Measurements from ENCODE around the gene PGBD5. TPM values are rescaled to one million over a fixed set of nuclear protein-coding genes. Genes with fewer than 3 reads are reported as not detected.

The PGBD5 gene
- polyA plus RNA-seq, 1 of the 3 experiments (the other 2 are of a cell fraction) = 0.15 TPM

DNA sequence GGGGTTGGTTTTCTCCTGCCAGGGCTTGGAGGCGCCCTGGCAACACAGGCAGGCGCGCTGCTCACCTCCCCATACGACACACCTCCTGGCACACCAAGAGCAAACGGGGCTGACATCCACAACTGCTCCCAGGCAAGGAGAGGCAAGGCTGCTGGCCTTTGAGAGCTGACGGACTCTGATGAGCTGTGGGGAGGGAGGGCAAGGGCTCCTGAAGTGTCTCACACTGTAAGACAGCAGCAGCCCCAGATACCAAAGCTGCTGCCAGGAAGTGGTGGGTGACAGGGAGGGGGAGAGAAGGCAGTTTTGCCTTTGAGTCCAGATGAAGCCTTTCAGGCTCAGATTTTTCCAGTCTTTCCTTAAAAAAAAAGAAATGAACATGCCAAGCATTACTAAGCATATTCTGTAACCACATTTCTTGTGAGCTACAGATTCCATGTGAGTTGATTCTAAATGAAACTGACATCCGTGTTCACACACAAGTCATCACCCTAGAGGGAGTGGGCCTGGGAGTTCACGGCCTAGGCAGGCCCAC, 24.3 kb downstream of the PGBD5 start:
- Histone ChIP-seq H3K9me2 (no peaks in the 10 kb centered on the region), H4K20me1 (ENCODE audit: insufficient read depth) (no peaks in the 10 kb centered on the region), H3K4me2 (no peak overlapping the region), H3K4me3 (ENCODE audit: low read depth in 2 of 2, low read length in 1 of 2) (no peak overlapping the region), H2AFZ (ENCODE audit: low read depth) (no peak overlapping the region), H3K36me3 (replicated peaks in 1 of 2; ENCODE audit: control insufficient read depth in 1 of 2, insufficient read depth in 2 of 2, low read length in 1 of 2) (no peaks in the 10 kb centered on the region), H3F3A (replicated peaks; ENCODE audit: insufficient read depth) (no peaks in the 10 kb centered on the region), H3K9ac (no peak overlapping the region), H3K27ac (ENCODE audit: low read depth in 2 of 2, low read length in 1 of 2) (peak overlapping the region in 1 of 2 experiments; percentile 54; a peak in 2 of 4 replicates), H3K79me2 (ENCODE audit: insufficient read depth) (no peaks in the 10 kb centered on the region), H3K4me1 (ENCODE audit: control insufficient read depth in 1 of 2, insufficient read depth in 2 of 2, low read depth in 1 of 2, low read length in 1 of 2) (peaks cover 0 to 19% of the 10 kb centered on the region in 2 experiments; a peak in 1 of 4 replicates), H3K9me3 (no peaks in the 10 kb centered on the region), H3K27me3 (ENCODE audit: insufficient read depth) (no peaks in the 10 kb centered on the region)
- ChIA-PET CTCF (interaction anchor here (1.1 kb wide), 1 partner anchor 22 kb away, joined by 4 read pairs; no protein-coding TSS in a partner anchor), POLR2A (no interaction called here)
- DNase-seq = peak; percentile 58
- TF ChIP-seq, protein P1, sequence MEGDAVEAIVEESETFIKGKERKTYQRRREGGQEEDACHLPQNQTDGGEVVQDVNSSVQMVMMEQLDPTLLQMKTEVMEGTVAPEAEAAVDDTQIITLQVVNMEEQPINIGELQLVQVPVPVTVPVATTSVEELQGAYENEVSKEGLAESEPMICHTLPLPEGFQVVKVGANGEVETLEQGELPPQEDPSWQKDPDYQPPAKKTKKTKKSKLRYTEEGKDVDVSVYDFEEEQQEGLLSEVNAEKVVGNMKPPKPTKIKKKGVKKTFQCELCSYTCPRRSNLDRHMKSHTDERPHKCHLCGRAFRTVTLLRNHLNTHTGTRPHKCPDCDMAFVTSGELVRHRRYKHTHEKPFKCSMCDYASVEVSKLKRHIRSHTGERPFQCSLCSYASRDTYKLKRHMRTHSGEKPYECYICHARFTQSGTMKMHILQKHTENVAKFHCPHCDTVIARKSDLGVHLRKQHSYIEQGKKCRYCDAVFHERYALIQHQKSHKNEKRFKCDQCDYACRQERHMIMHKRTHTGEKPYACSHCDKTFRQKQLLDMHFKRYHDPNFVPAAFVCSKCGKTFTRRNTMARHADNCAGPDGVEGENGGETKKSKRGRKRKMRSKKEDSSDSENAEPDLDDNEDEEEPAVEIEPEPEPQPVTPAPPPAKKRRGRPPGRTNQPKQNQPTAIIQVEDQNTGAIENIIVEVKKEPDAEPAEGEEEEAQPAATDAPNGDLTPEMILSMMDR (IDR thresholded peaks at IDR 0.05) = no peak
- TF ChIP-seq JUND (IDR thresholded peaks at IDR 0.05) = no peak
- TF ChIP-seq FOXJ3 (CRISPR knock-in tag; IDR thresholded peaks at IDR 0.05) = no peak
- no peak for TF ChIP-seq RAD21 (IDR thresholded peaks at IDR 0.05; ENCODE audit: low read length)
- no peak for TF ChIP-seq ELF1 (IDR thresholded peaks at IDR 0.05)
- TF ChIP-seq FOXM1 (IDR thresholded peaks at IDR 0.05; ENCODE audit: low read depth) = no peak
- TF ChIP-seq GABPA (IDR thresholded peaks at IDR 0.05; ENCODE audit: low read depth) = no peak
- TF ChIP-seq, protein P2, sequence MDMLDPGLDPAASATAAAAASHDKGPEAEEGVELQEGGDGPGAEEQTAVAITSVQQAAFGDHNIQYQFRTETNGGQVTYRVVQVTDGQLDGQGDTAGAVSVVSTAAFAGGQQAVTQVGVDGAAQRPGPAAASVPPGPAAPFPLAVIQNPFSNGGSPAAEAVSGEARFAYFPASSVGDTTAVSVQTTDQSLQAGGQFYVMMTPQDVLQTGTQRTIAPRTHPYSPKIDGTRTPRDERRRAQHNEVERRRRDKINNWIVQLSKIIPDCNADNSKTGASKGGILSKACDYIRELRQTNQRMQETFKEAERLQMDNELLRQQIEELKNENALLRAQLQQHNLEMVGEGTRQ (IDR thresholded peaks at IDR 0.05; ENCODE audit: borderline replicate concordance, low read depth, low read length) = no peak
- no peak for TF ChIP-seq CHD2 (IDR thresholded peaks at IDR 0.05; ENCODE audit: low read length, partially characterized antibody)
- TF ChIP-seq YY1 (IDR thresholded peaks at IDR 0.05; ENCODE audit: low read depth) = no peak
- no peak for TF ChIP-seq NFIC (IDR thresholded peaks at IDR 0.05; ENCODE audit: borderline replicate concordance)
- TF ChIP-seq, protein P3, sequence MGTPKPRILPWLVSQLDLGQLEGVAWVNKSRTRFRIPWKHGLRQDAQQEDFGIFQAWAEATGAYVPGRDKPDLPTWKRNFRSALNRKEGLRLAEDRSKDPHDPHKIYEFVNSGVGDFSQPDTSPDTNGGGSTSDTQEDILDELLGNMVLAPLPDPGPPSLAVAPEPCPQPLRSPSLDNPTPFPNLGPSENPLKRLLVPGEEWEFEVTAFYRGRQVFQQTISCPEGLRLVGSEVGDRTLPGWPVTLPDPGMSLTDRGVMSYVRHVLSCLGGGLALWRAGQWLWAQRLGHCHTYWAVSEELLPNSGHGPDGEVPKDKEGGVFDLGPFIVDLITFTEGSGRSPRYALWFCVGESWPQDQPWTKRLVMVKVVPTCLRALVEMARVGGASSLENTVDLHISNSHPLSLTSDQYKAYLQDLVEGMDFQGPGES (IDR thresholded peaks at IDR 0.05; ENCODE audit: low read depth, low read length) = no peak
- TF ChIP-seq MEF2A (IDR thresholded peaks at IDR 0.05; ENCODE audit: borderline replicate concordance, low read depth) = no peak
- 46% methylated on average over 6 of the region's 8 CpGs for WGBS (ENCODE audit: low lambda C conversion rate)

DNA sequence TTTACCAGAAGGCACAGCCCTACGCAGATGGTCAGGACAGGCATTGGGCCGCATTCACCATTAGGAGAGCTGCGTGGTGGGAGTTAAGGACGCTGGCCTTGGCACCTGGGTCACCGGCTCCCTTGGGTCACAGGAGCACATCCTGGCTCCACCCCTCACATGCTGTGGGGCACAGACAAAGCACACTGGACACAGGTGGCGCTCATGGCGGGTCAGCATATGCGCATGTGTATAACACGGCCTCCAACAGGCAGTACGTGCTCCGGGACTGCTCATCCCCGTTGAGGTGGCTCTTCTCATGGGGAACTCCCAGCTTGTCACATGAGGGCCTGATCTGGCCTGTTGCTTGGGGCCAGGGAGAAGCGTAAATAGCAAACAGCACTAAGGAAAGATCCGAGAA, 25.0 kb downstream of the PGBD5 start:
- H4K20me1 ChIP-seq (ENCODE audit: insufficient read depth) = no peaks in the 10 kb centered on the region
- H3K27me3 ChIP-seq (ENCODE audit: insufficient read depth) = no peaks in the 10 kb centered on the region
- H3K9ac ChIP-seq = no peak overlapping the region
- H3K4me1 ChIP-seq (ENCODE audit: control insufficient read depth in 1 of 2, insufficient read depth in 2 of 2, low read depth in 1 of 2, low read length in 1 of 2) = peaks cover 0 to 19% of the 10 kb centered on the region in 2 experiments; a peak in 1 of 4 replicates
- no peaks in the 10 kb centered on the region for H3K79me2 ChIP-seq (ENCODE audit: insufficient read depth)
- ChIA-PET POLR2A (no interaction called here), CTCF (interaction anchor here (1.1 kb wide), 1 partner anchor 23 kb away, joined by 4 read pairs; no protein-coding TSS in a partner anchor)
- H3K9me3 ChIP-seq = no peaks in the 10 kb centered on the region
- no peak overlapping the region for H3K4me2 ChIP-seq
- H3K27ac ChIP-seq (ENCODE audit: low read depth in 2 of 2, low read length in 1 of 2) = peak overlapping the region in 1 of 2 experiments; percentile 54; a peak in 2 of 4 replicates
- no peaks in the 10 kb centered on the region for H3K9me2 ChIP-seq
- no peak overlapping the region for H2AFZ ChIP-seq (ENCODE audit: low read depth)
- no peak overlapping the region for H3K4me3 ChIP-seq (ENCODE audit: low read depth in 2 of 2, low read length in 1 of 2)
- DNase-seq = no peak
- H3F3A ChIP-seq (replicated peaks; ENCODE audit: insufficient read depth) = no peaks in the 10 kb centered on the region
- no peaks in the 10 kb centered on the region for H3K36me3 ChIP-seq (replicated peaks in 1 of 2; ENCODE audit: control insufficient read depth in 1 of 2, insufficient read depth in 2 of 2, low read length in 1 of 2)
- 51% methylated on average over 12 of the region's 14 CpGs for WGBS (ENCODE audit: low lambda C conversion rate)
- no peak for TF ChIP-seq EP300 (IDR thresholded peaks at IDR 0.05; ENCODE audit: borderline replicate concordance in 1 of 2, low read depth in 1 of 2, low read length in 1 of 2)
- TF ChIP-seq FOXJ3 (CRISPR knock-in tag; IDR thresholded peaks at IDR 0.05) = no peak
- TF ChIP-seq EZH2phosphoT487 (IDR thresholded peaks at IDR 0.05; ENCODE audit: borderline replicate concordance, low read depth) = no peak
- TF ChIP-seq, protein P2 (IDR thresholded peaks at IDR 0.05; ENCODE audit: borderline replicate concordance, low read depth, low read length) = no peak
- TF ChIP-seq, protein P1 (IDR thresholded peaks at IDR 0.05) = no peak
- no peak for TF ChIP-seq TEAD4 (IDR thresholded peaks at IDR 0.05; ENCODE audit: borderline replicate concordance, insufficient read depth)
- TF ChIP-seq, protein P4, sequence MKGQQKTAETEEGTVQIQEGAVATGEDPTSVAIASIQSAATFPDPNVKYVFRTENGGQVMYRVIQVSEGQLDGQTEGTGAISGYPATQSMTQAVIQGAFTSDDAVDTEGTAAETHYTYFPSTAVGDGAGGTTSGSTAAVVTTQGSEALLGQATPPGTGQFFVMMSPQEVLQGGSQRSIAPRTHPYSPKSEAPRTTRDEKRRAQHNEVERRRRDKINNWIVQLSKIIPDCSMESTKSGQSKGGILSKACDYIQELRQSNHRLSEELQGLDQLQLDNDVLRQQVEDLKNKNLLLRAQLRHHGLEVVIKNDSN (IDR thresholded peaks at IDR 0.05; ENCODE audit: borderline replicate concordance, low read depth) = no peak
- TF ChIP-seq FOXM1 (IDR thresholded peaks at IDR 0.05; ENCODE audit: low read depth) = no peak
- TF ChIP-seq CHD2 (IDR thresholded peaks at IDR 0.05; ENCODE audit: low read length, partially characterized antibody) = no peak
- TF ChIP-seq POLR2AphosphoS5 (IDR thresholded peaks at IDR 0.05; ENCODE audit: low read depth, low read length) = no peak
- no peak for TF ChIP-seq SMC3 (IDR thresholded peaks at IDR 0.05; ENCODE audit: low read depth, low read length)

Measured in SK-N-SH (cell line).